HEK293 (cell line): ENCODE measurements around the gene KIF12.

Experiments used
- RBAK ChIP-seq: fragments of 450-650 bp; formaldehyde crosslinking; IDR thresholded peaks from 2 replicates; pipeline ENCODE4 v1.5.1; 2016; ENCODE audit warnings: missing biosample characterization, missing genetic modification characterization
- ZBTB48 ChIP-seq: fragments of 450-650 bp; formaldehyde crosslinking; IDR thresholded peaks from 2 replicates; pipeline ENCODE4 v1.5.1; 2016; ENCODE audit warnings: missing biosample characterization, missing genetic modification characterization
- ZFP3 ChIP-seq: fragments of 450-650 bp; formaldehyde crosslinking; IDR thresholded peaks from 2 replicates; pipeline ENCODE4 v1.5.1; 2016; ENCODE audit warnings: low read depth, missing biosample characterization, missing genetic modification characterization
- ZIC2 ChIP-seq: fragments of 450-650 bp; formaldehyde crosslinking; IDR thresholded peaks from 2 replicates; pipeline ENCODE4 v1.5.1; 2016; ENCODE audit warnings: missing biosample characterization, missing genetic modification characterization
- ZNF23 ChIP-seq: fragments of 450-650 bp; formaldehyde crosslinking; IDR thresholded peaks from 2 replicates; pipeline ENCODE4 v1.5.1; 2016; ENCODE audit warnings: missing biosample characterization, missing genetic modification characterization, borderline replicate concordance
- ZNF423 ChIP-seq: fragments of 450-650 bp; formaldehyde crosslinking; IDR thresholded peaks from 2 replicates; pipeline ENCODE4 v1.5.1; 2016; ENCODE audit warnings: missing biosample characterization, missing genetic modification characterization
- ZNF561 ChIP-seq: fragments of 450-650 bp; IDR thresholded peaks from 2 replicates; pipeline ENCODE4 v1.5.1; 2018; ENCODE audit warnings: missing biosample characterization, missing genetic modification characterization, borderline replicate concordance
- ZNF747 ChIP-seq: fragments of 450-650 bp; formaldehyde crosslinking; IDR thresholded peaks from 2 replicates; pipeline ENCODE4 v1.5.1; 2016; ENCODE audit warnings: missing biosample characterization, missing genetic modification characterization
- TF ChIP-seq, protein P1 (sequence below): fragments of 450-650 bp; formaldehyde crosslinking; IDR thresholded peaks from 2 replicates; pipeline ENCODE4 v1.5.1; 2016; ENCODE audit warnings: missing biosample characterization, missing genetic modification characterization
- TF ChIP-seq, protein P2 (sequence below): fragments of 450-650 bp; formaldehyde crosslinking; IDR thresholded peaks from 2 replicates; pipeline ENCODE4 v1.5.1; 2016; ENCODE audit warnings: missing biosample characterization, missing genetic modification characterization
- TF ChIP-seq, protein P3 (sequence below): fragments of 450-650 bp; IDR thresholded peaks from 2 replicates; pipeline ENCODE4 v1.5.1; 2018; ENCODE audit warnings: missing biosample characterization, mild to moderate bottlenecking, missing genetic modification characterization

DNA sequence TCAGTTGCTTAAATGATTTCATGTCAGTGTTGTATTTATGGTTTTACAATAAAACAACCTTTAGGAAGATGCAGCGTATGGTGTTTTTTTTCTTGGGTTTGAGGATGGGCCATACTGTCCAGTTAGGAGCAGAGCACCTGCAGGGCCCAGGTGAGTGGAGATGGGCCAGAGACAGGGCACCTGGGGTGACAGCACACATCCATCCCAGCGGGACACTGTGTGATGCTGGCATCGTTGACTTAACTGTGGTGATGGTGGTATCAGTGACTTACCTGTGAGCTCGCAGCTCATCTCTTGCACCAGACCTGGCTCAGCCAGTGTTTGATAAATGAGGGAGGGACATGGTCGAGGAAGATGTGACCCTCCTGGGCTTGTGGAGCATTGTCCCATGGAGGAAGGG lies 42.6 kb downstream of the KIF12 start:
- TF ChIP-seq RBAK (tag by site-specific recombination), result no peak
- TF ChIP-seq, protein P1, sequence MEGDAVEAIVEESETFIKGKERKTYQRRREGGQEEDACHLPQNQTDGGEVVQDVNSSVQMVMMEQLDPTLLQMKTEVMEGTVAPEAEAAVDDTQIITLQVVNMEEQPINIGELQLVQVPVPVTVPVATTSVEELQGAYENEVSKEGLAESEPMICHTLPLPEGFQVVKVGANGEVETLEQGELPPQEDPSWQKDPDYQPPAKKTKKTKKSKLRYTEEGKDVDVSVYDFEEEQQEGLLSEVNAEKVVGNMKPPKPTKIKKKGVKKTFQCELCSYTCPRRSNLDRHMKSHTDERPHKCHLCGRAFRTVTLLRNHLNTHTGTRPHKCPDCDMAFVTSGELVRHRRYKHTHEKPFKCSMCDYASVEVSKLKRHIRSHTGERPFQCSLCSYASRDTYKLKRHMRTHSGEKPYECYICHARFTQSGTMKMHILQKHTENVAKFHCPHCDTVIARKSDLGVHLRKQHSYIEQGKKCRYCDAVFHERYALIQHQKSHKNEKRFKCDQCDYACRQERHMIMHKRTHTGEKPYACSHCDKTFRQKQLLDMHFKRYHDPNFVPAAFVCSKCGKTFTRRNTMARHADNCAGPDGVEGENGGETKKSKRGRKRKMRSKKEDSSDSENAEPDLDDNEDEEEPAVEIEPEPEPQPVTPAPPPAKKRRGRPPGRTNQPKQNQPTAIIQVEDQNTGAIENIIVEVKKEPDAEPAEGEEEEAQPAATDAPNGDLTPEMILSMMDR, result no peak
- TF ChIP-seq ZNF747 (tag by site-specific recombination), result no peak
- TF ChIP-seq ZNF423, result no peak
- no peak for TF ChIP-seq ZFP3 (tag by site-specific recombination)
- no peak for TF ChIP-seq ZNF561 (tag by site-specific recombination)
- TF ChIP-seq ZBTB48 (tag by site-specific recombination), result no peak
- TF ChIP-seq, protein P2, sequence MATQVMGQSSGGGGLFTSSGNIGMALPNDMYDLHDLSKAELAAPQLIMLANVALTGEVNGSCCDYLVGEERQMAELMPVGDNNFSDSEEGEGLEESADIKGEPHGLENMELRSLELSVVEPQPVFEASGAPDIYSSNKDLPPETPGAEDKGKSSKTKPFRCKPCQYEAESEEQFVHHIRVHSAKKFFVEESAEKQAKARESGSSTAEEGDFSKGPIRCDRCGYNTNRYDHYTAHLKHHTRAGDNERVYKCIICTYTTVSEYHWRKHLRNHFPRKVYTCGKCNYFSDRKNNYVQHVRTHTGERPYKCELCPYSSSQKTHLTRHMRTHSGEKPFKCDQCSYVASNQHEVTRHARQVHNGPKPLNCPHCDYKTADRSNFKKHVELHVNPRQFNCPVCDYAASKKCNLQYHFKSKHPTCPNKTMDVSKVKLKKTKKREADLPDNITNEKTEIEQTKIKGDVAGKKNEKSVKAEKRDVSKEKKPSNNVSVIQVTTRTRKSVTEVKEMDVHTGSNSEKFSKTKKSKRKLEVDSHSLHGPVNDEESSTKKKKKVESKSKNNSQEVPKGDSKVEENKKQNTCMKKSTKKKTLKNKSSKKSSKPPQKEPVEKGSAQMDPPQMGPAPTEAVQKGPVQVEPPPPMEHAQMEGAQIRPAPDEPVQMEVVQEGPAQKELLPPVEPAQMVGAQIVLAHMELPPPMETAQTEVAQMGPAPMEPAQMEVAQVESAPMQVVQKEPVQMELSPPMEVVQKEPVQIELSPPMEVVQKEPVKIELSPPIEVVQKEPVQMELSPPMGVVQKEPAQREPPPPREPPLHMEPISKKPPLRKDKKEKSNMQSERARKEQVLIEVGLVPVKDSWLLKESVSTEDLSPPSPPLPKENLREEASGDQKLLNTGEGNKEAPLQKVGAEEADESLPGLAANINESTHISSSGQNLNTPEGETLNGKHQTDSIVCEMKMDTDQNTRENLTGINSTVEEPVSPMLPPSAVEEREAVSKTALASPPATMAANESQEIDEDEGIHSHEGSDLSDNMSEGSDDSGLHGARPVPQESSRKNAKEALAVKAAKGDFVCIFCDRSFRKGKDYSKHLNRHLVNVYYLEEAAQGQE (tag by site-specific recombination), result no peak
- no peak for TF ChIP-seq ZIC2 (tag by site-specific recombination)
- TF ChIP-seq, protein P3, sequence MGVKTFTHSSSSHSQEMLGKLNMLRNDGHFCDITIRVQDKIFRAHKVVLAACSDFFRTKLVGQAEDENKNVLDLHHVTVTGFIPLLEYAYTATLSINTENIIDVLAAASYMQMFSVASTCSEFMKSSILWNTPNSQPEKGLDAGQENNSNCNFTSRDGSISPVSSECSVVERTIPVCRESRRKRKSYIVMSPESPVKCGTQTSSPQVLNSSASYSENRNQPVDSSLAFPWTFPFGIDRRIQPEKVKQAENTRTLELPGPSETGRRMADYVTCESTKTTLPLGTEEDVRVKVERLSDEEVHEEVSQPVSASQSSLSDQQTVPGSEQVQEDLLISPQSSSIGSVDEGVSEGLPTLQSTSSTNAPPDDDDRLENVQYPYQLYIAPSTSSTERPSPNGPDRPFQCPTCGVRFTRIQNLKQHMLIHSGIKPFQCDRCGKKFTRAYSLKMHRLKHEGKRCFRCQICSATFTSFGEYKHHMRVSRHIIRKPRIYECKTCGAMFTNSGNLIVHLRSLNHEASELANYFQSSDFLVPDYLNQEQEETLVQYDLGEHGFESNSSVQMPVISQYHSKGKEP, result no peak
- no peak for TF ChIP-seq ZNF23 (tag by site-specific recombination)
